Measurements from ENCODE around the gene KDM2B.

GRCh38 chr12:121475279-121475678, 105.5 kb downstream of the KDM2B start:
- TF ChIP-seq GATA3 (IDR thresholded peaks at IDR 0.05; ENCODE audit: low read depth, low read length) (no peak), GATA2 (IDR thresholded peaks at IDR 0.05; ENCODE audit: low read depth, low read length) (no peak)

Data from SH-SY5Y (cell line).